Uterus (tissue), 4 donors: ENCODE data around the gene GPR156. TPM values are rescaled to one million over a fixed set of nuclear protein-coding genes. Genes with fewer than 3 reads are reported as not detected.

Source experiments
- DNase-seq, 2 donors: peaks; one replicate each; pipeline ENCODE4 v3.0.0-alpha.2; 2019 to 2020
- H3K27ac ChIP-seq, 2 donors: fragments of 200-600 bp; sonication (generic); 1 replicate in 1 of 2; 2 replicates in 1 of 2; pipeline ENCODE4 v1.5.1; 2016 to 2018
- H3K27me3 ChIP-seq, 2 donors: fragments of 200-600 bp; sonication (generic); one replicate each; pipeline ENCODE4 v1.5.1; 2018 to 2019; ENCODE audit warnings: control low read depth in 1 of 2
- H3K36me3 ChIP-seq, 2 donors: fragments of 200-600 bp; sonication (generic); one replicate each; pipeline ENCODE4 v1.5.1; 2019; ENCODE audit warnings: control low read depth in 1 of 2
- H3K4me1 ChIP-seq, 2 donors: fragments of 200-600 bp; sonication (generic); one replicate each; pipeline ENCODE4 v1.5.1; 2018 to 2019; ENCODE audit warnings: control low read depth in 1 of 2
- H3K4me3 ChIP-seq, 2 donors: fragments of 200-600 bp; sonication (generic); 1 replicate in 1 of 2; 2 replicates in 1 of 2; pipeline ENCODE4 v1.5.1; 2018 to 2019; ENCODE audit warnings: mild to moderate bottlenecking in 1 of 2
- H3K9me3 ChIP-seq, 2 donors: fragments of 200-600 bp; sonication (generic); one replicate each; pipeline ENCODE4 v1.5.1; 2019; ENCODE audit warnings: control low read depth in 1 of 2
- POLR2A ChIP-seq, 2 donors: fragments of 450-650 bp; IDR thresholded peaks; one replicate each; pipeline ENCODE4 v1.6.1; 2016; ENCODE audit warnings: antibody characterized with exemption in 2 of 2, mild to moderate bottlenecking in 1 of 2, moderate library complexity in 1 of 2
- intact Hi-C: fragments of 100-400 bp; cut with DNase I; formaldehyde crosslinking; loops from one replicate; pipeline ENCODE4 v1.15.1; 2023; ENCODE audit warnings: low total_unique reads
- total RNA-seq, 4 donors: library from RNA; depleted of rRNA in 3 of 4; stranded (reverse); fragments of >200 nt in 3 of 4; gene quantifications; one replicate each; pipeline versions ENCODE4 v1.1.0 to v1.2.4, GENCODE V29; 2014 to 2023
- TF ChIP-seq, protein P1 (sequence below), 4 experiments: fragments of 200-600 bp in 2 of 4; fragments of 450-650 bp in 2 of 4; sonication (generic) in 2 of 4; IDR thresholded peaks; one replicate each; pipeline ENCODE4 v1.5.1; 2016 to 2019; ENCODE audit warnings: antibody characterized with exemption in 4 of 4, mild to moderate bottlenecking in 2 of 4, moderate library complexity in 1 of 4
- donor health status: DM: yes; HTN: yes; CAD: no.

The GPR156 gene
- total RNA-seq, 4 donors from 2014 or later, result 0.59 to 5.3 (median 1.9) TPM; not detected in 1

- DNase-seq, result no peak
- H3K27ac ChIP-seq, result no peak overlapping the region
- H3K27me3 ChIP-seq, result no peaks in the 10 kb centered on the region
- no peaks in the 10 kb centered on the region for H3K4me1 ChIP-seq
- intact Hi-C loops, result no loop called here
- no peak for TF ChIP-seq POLR2A (IDR thresholded peaks at IDR 0.05)
- TF ChIP-seq, protein P1, sequence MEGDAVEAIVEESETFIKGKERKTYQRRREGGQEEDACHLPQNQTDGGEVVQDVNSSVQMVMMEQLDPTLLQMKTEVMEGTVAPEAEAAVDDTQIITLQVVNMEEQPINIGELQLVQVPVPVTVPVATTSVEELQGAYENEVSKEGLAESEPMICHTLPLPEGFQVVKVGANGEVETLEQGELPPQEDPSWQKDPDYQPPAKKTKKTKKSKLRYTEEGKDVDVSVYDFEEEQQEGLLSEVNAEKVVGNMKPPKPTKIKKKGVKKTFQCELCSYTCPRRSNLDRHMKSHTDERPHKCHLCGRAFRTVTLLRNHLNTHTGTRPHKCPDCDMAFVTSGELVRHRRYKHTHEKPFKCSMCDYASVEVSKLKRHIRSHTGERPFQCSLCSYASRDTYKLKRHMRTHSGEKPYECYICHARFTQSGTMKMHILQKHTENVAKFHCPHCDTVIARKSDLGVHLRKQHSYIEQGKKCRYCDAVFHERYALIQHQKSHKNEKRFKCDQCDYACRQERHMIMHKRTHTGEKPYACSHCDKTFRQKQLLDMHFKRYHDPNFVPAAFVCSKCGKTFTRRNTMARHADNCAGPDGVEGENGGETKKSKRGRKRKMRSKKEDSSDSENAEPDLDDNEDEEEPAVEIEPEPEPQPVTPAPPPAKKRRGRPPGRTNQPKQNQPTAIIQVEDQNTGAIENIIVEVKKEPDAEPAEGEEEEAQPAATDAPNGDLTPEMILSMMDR (IDR thresholded peaks at IDR 0.05), result no peak
- no peaks in the 10 kb centered on the region for H3K9me3 ChIP-seq
- H3K4me3 ChIP-seq, result no peak overlapping the region
- no peaks in the 10 kb centered on the region for H3K36me3 ChIP-seq
Measured at GRCh38 chr3:120311863-120312794, 27.1 kb upstream of the GPR156 start.

- no peaks in the 10 kb centered on the region for H3K36me3 ChIP-seq
- intact Hi-C loops, result no loop called here
- TF ChIP-seq POLR2A (IDR thresholded peaks at IDR 0.05), result no peak
- TF ChIP-seq, protein P1 (IDR thresholded peaks at IDR 0.05), result no peak
- no peaks in the 10 kb centered on the region for H3K4me1 ChIP-seq
- no peak overlapping the region for H3K27ac ChIP-seq
- H3K9me3 ChIP-seq, result no peaks in the 10 kb centered on the region
- no peak overlapping the region for H3K4me3 ChIP-seq
- H3K27me3 ChIP-seq, result no peaks in the 10 kb centered on the region
- no peak for DNase-seq
Measured at GRCh38 chr3:120306519-120307455, 21.8 kb upstream of the GPR156 start.

- Histone ChIP-seq H3K9me3 (no peaks in the 10 kb centered on the region), H3K27me3 (no peaks in the 10 kb centered on the region), H3K4me3 (no peak overlapping the region), H3K36me3 (no peaks in the 10 kb centered on the region), H3K4me1 (no peaks in the 10 kb centered on the region), H3K27ac (no peak overlapping the region)
- intact Hi-C loops, result no loop called here
- no peak for DNase-seq
- TF ChIP-seq POLR2A (IDR thresholded peaks at IDR 0.05), result no peak
- TF ChIP-seq, protein P1 (IDR thresholded peaks at IDR 0.05), result no peak
Measured at GRCh38 chr3:120304616-120305015, 19.6 kb upstream of the GPR156 start.

- Histone ChIP-seq H3K36me3 (no peaks in the 10 kb centered on the region), H3K9me3 (no peaks in the 10 kb centered on the region), H3K27me3 (no peaks in the 10 kb centered on the region), H3K4me3 (no peak overlapping the region), H3K4me1 (no peaks in the 10 kb centered on the region), H3K27ac (peak overlapping the region in 1 of 2 donors; percentile 11)
- TF ChIP-seq, protein P1 (IDR thresholded peaks at IDR 0.05), result no peak
- no peak for TF ChIP-seq POLR2A (IDR thresholded peaks at IDR 0.05)
- intact Hi-C loops, result no loop called here
- no peak for DNase-seq
Measured at GRCh38 chr3:120302361-120302760, 17.3 kb upstream of the GPR156 start.
